Pons (tissue), 1 donor: Measurements from ENCODE around the gene VAMP8.
"Not testable (repeated sequence)": the region's sequence is repeated elsewhere in the genome, so short reads cannot be mapped to it uniquely, and the experiment has no call there.

Experiments used
- DNase-seq: peaks from one replicate; pipeline ENCODE4 v3.0.0-alpha.2; 2016; ENCODE audit warnings: low spot score

VAMP8 gene

DNA sequence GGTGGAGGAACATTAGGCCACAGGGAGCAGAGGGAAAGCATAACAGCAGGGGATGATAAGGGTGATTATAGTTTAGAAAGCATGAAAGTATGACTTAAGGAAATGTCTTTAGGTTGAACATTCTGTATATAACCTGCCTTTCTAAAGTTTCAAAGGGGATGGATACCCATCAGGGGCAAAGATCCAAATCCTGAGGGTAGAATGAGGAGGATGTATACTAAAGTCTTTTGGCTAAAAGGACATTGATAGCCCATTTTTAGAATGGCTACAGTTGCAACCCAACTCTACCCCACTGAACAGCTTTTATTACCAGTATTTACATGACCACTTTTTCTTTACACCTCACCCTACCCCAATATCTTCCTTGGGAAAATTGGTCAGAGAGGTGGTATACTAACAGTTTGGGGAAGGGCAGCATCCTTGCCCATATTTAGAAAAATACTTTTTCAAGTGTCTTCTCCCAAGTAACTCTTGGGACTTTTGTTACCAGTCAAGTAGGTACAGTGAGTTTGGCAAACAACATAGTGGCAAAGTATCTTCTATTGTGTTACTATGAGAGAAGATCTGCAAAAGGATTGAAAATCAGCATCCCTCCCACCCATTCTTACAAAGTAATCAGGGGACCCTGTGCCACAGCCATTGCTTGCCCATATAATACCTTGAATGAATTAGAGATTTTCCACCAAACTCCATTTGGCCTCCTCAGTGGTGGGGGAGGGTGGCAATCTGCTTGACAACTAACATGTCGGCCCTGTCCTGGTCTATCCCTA is 30.1 kb upstream of the VAMP8 start:
- peak; percentile 28 for DNase-seq

- peak; percentile 22 for DNase-seq
Measured at GRCh38 chr2:85547859-85548607, 29.4 kb upstream of the VAMP8 start.

GRCh38 chr2:85548608-85548900 is 28.8 kb upstream of the VAMP8 start:
- DNase-seq = peak; percentile 22

GRCh38 chr2:85549095-85549494 is 28.3 kb upstream of the VAMP8 start:
- DNase-seq = no peak

GRCh38 chr2:85549826-85550225 is 27.6 kb upstream of the VAMP8 start:
- no peak for DNase-seq

- peak; percentile 64 for DNase-seq
Measured at GRCh38 chr2:85550486-85550885, 26.9 kb upstream of the VAMP8 start.

- peak; percentile 90 for DNase-seq
Measured at GRCh38 chr2:85551698-85552678, 25.4 kb upstream of the VAMP8 start.

DNA sequence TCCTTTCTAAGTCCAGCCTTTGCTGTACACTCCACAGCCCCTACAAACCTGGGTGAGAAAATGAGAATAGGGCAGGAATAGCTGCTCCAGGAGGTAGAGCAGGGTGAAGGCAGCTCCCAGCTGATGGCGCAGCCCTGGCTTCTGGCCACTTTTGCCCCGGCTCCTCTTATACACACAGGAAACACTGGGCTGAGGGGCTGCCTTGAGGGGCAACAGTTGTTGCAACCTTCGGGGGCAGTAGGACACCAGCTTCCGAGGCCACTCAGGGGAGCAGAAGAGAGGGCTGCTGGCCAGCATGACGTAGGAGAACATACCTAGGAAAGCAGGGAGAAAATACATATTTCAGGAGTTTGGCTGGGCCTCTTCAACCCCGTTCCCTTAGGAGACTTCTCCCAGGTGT is 24.2 kb upstream of the VAMP8 start:
- no peak for DNase-seq

- no peak for DNase-seq
Measured at GRCh38 chr2:85554980-85555612, 22.3 kb upstream of the VAMP8 start.

GRCh38 chr2:85557130-85557529 is 20.3 kb upstream of the VAMP8 start:
- DNase-seq = no peak

GRCh38 chr2:85558160-85558559 is 19.2 kb upstream of the VAMP8 start:
- DNase-seq = no peak

DNA sequence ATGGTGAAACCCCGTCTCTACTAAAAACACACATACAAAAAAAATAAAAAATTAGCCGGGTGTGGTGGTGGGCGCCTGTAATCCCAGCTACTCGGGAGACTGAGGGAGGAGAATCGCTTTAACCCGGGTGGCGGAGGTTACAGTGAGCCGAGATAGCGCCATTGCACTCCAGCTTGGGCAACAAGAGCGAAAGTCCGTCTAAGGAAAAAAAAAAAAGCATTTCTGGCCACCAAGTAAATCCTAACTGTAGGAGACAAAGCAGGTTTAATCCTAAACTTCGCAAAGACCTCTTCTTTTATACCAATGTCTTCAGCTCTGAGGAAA is 17.0 kb upstream of the VAMP8 start:
- not testable (repeated sequence) for DNase-seq

DNA sequence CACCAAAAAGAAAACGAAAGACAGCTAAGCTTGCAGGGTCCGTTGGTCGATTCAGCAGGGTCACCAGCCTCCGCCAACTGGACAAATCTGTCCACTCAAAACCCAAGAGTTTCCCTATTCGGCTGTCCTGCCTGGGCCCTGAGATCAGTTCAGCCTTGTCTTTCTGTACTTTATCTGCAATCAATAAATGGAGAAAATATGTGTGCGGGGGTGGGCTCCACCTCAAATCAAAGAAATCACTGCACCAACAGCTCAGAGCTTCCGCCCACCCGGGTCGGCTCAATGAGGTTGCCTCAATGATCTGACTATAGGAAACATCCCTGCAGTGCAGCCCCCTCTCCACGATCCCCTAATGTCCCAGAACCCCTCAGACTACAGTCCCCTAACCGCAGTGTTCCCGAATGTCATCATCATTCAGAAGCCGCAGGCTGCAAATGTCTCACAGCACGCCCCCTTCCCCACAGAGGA is 16.5 kb upstream of the VAMP8 start:
- no peak for DNase-seq

DNA sequence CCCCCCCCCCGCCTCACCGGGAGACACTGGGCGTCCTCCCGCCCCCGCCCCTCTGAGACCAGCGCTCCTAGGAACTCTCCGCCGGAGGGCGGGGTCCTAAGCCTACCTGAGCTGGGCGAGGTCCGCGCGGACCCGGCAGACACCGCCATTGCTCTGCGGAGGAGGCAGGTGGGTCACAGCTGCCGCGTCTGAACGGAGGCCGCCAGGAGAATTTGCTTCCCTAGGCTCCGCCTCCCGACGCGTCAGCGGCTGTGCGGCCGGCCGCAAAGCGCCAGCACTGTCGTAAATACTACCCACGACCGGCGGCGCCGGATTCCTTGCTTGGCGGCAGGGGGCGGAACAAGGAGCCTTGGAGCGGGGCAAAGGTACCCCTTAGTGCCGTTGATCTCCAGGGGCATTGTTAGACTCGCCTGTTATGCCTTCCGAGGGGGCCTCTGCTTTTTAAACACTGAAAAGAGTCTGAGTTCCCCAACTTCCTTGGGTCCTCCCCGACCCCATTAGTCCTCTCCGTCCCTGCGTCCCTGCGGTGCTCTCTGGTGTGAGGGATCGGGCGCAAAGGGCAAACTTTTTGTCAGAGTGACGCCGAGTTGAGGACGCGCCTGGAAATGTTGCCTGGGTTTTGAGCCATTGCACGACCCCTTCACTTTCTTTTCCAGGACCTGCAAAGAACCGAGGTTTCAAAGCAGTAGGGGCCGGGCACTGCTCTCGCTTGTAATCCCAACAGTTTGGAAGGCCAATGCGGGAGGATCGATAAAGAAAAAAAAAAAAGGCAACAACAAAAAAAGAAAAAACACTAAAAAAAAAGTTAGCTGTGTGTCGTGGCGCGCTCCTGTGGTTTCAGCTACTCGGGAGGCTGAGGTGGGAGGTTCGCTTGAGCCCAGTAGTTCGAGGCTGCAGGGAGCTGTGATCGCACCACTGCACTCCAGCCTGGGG is 15.8 kb upstream of the VAMP8 start, which contains the start of gene GGCX:
Gene GGCX, minus strand, starts transcription at position 214 of the 933 bp plus-strand sequence. Its CDS starts 65 bp downstream, at position 149.
- DNase-seq = peak; percentile 92

GRCh38 chr2:85564144-85564563 is 13.2 kb upstream of the VAMP8 start:
- DNase-seq = peak; percentile 48

DNA sequence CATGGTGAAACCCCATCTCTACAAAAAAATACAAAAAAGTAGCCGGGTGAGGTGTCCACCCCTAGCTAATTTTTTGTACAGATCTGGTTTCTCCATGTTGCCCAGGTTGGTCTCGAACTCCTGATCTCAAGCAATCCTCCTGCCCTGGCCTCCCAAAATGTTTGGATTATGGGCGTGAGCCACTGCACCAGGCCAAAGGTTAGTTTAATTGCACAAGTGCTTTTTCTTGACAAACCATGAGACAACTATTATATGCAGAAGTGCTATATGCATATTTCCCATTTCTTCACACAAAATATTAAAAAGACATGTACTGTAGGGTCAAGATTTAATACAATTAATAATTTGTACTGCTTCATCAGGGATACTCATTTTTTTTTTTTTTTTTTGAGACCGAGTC is 11.1 kb upstream of the VAMP8 start:
- DNase-seq = no peak

GRCh38 chr2:85575739-85576138 is 1.6 kb upstream of the VAMP8 start:
- no peak for DNase-seq

DNA sequence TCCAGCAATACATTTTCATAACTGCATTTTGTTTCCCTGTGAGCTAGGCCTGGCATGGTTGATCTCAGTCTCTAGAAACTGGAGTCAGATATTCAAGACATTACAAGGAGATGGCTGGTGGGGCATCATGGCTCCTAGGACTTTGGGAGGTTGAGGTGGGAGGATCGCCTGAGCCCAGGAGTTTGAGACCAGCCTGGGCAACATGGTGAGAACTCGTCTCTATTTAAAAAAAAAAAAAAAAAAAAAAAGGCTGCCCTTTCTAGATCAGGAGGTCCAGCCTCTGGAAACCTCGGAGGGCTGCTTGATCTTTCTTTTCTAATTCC is 362 bp upstream of the VAMP8 start:
- no peak for DNase-seq

DNA sequence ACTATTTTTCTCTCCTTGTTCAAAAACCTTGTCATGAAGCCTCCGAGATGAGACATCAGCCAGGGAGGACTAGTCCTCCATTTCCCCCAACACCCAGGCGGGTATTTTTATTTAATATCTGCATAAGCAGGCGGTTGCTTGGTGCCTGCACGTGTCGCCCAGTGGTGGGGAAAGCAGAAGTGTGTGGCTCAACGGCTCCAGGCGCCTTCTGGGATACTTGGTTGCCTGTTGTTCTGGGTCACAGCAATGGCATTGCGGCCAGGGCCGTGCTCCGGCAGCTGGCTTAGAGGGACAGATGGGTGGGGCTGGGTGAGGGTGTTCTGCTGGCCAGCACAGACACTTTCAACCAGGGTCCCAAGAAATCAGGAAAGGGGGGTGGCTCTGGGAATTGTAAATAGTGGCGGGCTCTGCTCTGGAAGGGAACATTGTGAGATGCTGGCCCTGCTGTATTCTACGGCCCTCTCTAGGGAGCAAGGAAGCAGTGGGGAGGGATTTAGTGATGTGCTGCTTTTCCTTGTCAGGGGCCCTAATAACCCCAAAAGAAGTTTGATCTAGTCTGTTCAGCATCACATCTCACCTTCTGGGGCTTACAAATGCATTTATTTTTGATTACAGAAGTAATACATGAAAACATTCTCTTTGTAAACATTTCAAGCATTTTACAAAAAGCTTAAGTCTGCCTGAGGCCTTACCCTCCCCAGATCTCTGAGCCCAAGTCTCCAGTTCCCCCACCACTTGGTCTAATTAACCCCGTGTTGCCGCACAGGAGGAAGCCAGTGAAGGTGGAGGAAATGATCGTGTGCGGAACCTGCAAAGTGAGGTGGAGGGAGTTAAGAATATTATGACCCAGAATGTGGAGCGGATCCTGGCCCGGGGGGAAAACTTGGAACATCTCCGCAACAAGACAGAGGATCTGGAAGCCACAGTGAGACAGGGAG is 1.1 kb downstream of the VAMP8 start:
- no peak for DNase-seq
